B cell (primary cell): ENCODE measurements around the gene PPP1R3D. TPM values are rescaled to one million over a fixed set of nuclear protein-coding genes. Genes with fewer than 3 reads are reported as not detected.

Experiments used
- ATAC-seq: fragments of 200-7000 bp; cut with Tn5 transposase; one replicate; pipeline ENCODE4 v1.10.0; 2021; ENCODE audit warnings: low read depth, mild to moderate bottlenecking, moderate number of reproducible peaks, moderate library complexity
- CTCF ChIA-PET: fragments of 350-600 bp; sonication (Branson Sonifier 250); formaldehyde crosslinking; loops from one replicate; lab custom pipeline; 2021; ENCODE audit warnings: antibody characterized with exemption, inconsistent platforms; lab: Charles Lee
- POLR2A ChIA-PET: fragments of 350-600 bp; sonication (Branson Sonifier 250); formaldehyde crosslinking; loops from one replicate; lab custom pipeline; 2021; ENCODE audit warnings: antibody characterized with exemption; lab: Charles Lee
- DNase-seq: peaks from one replicate; pipeline ENCODE4 v3.0.0; 2013
- H2AFZ ChIP-seq: 2 replicates; pipeline ENCODE4 v1.6.1; 2012; ENCODE audit warnings: mild to moderate bottlenecking, low read depth, low read length; ENCODE audit not compliant: insufficient read depth, poor library complexity, severe bottlenecking
- H3K27ac ChIP-seq, 2 donors: 1 replicate in 1 of 2; 2 replicates in 1 of 2; pipeline ENCODE4 v1.5.1; 2012 to 2013; ENCODE audit warnings: low read length in 2 of 2, mild to moderate bottlenecking in 2 of 2, moderate library complexity in 1 of 2
- H3K27me3 ChIP-seq, 4 experiments: fragments of 200-600 bp in 1 of 4; sonication (generic) in 1 of 4; replicated peaks in 1 of 4; 1 replicate in 2 of 4; 2 replicates in 2 of 4; pipeline versions ENCODE4 v1.6.1 to v1.7.0; 2013 to 2016; ENCODE audit warnings: low read length in 3 of 4, mild to moderate bottlenecking in 2 of 4, mixed read lengths in 1 of 4, moderate library complexity in 1 of 4; ENCODE audit not compliant: insufficient read depth in 4 of 4, control insufficient read depth in 3 of 4; ENCODE audit errors: control extremely low read depth in 1 of 4
- H3K36me3 ChIP-seq, 2 experiments: replicated peaks in 1 of 2; 1 replicate in 1 of 2; 2 replicates in 1 of 2; pipeline versions ENCODE4 v1.6.1 to v1.7.1; 2013; ENCODE audit warnings: low read length in 1 of 2; ENCODE audit not compliant: insufficient read depth in 2 of 2, control insufficient read depth in 1 of 2; ENCODE audit errors: control extremely low read depth in 1 of 2, extremely low read depth in 1 of 2
- H3K4me1 ChIP-seq, 2 donors: fragments of 200-600 bp in 1 of 2; sonication (generic) in 1 of 2; 1 replicate in 1 of 2; 2 replicates in 1 of 2; pipeline versions ENCODE4 v1.5.1 to v1.6.1; 2013 to 2017; ENCODE audit warnings: low read length in 2 of 2; ENCODE audit not compliant: control insufficient read depth in 2 of 2, insufficient read depth in 2 of 2
- H3K4me2 ChIP-seq: replicated peaks from 2 replicates; pipeline ENCODE3; 2012; ENCODE audit warnings: mild to moderate bottlenecking, low read depth, low read length; ENCODE audit not compliant: poor library complexity, severe bottlenecking
- H3K4me3 ChIP-seq, 5 experiments: fragments of 200-600 bp in 1 of 5; sonication (generic) in 1 of 5; 1 replicate in 3 of 5; 2 replicates in 2 of 5; pipeline versions ENCODE4 v1.5.1 to v1.7.0; 2011 to 2016; ENCODE audit warnings: low read length in 4 of 5, mild to moderate bottlenecking in 4 of 5, low read depth in 2 of 5, control low read depth in 1 of 5, moderate library complexity in 1 of 5; ENCODE audit not compliant: insufficient read depth in 1 of 5; ENCODE audit errors: control extremely low read depth in 1 of 5, extremely low read depth in 1 of 5
- H3K79me2 ChIP-seq: fragments of 200-600 bp; sonication (generic); one replicate; pipeline ENCODE4 v1.6.0; 2016; ENCODE audit warnings: low read length; ENCODE audit not compliant: control insufficient read depth, insufficient read depth
- H3K9ac ChIP-seq: fragments of 200-600 bp; sonication (generic); 2 replicates; pipeline ENCODE4 v1.6.1; 2017; ENCODE audit warnings: mild to moderate bottlenecking, low read length, moderate library complexity
- H3K9me3 ChIP-seq, 3 donors: one replicate each; pipeline versions ENCODE4 v1.6.1 to v1.7.1; 2013; ENCODE audit warnings: low read length in 2 of 3; ENCODE audit not compliant: control insufficient read depth in 2 of 3, insufficient read depth in 1 of 3; ENCODE audit errors: control extremely low read depth in 1 of 3
- H4K20me1 ChIP-seq: 2 replicates; pipeline ENCODE4 v1.6.0; 2012; ENCODE audit warnings: mild to moderate bottlenecking, low read length; ENCODE audit not compliant: insufficient read depth, control insufficient read depth, poor library complexity, severe bottlenecking
- H3K27ac Mint-ChIP-seq: one replicate; pipeline ENCODE4 v1.8.0; 2021; ENCODE audit warnings: mixed read lengths
- H3K27me3 Mint-ChIP-seq: one replicate; pipeline ENCODE4 v1.8.0; 2021; ENCODE audit warnings: mixed read lengths
- H3K4me1 Mint-ChIP-seq: one replicate; pipeline ENCODE4 v1.8.0; 2021; ENCODE audit warnings: mixed read lengths
- H3K4me3 Mint-ChIP-seq: one replicate; pipeline ENCODE4 v1.8.0; 2021; ENCODE audit warnings: mixed read lengths
- H3K9me3 Mint-ChIP-seq: one replicate; pipeline ENCODE4 v1.8.0; 2022; ENCODE audit warnings: mixed read lengths; ENCODE audit not compliant: insufficient read depth
- CTCF ChIP-seq: fragments of 200-600 bp; IDR thresholded peaks from one replicate; pipeline ENCODE4 v1.8.0; 2022; ENCODE audit warnings: antibody characterized with exemption, mild to moderate bottlenecking
- EZH2 ChIP-seq: IDR thresholded peaks from 2 replicates; pipeline ENCODE4 v1.6.1; 2012; ENCODE audit warnings: borderline replicate concordance, low read depth, mild to moderate bottlenecking, moderate library complexity, low read length; ENCODE audit not compliant: insufficient read depth, poor library complexity, severe bottlenecking
- WGBS: methylation state at CpG from one replicate; pipeline ENCODE4 v1.1.5; 2013; ENCODE audit warnings: missing lambda C conversion rate; ENCODE audit not compliant: insufficient coverage; 5-methylcytosine and 5-hydroxymethylcytosine counted together
- intact Hi-C: fragments of 100-400 bp; cut with micrococcal nuclease; formaldehyde crosslinking; loops from one replicate; pipeline ENCODE4 v1.10.0; 2022
- polyA plus RNA-seq: library from polyadenylated mRNA; depleted of rRNA; stranded (reverse); fragments of >200 nt; gene quantifications from 2 replicates; pipeline ENCODE4 v1.2.3, GENCODE V29; 2012
- total RNA-seq, 2 donors: library from RNA; stranded (reverse); fragments of 120-200 nt in 1 of 2; gene quantifications; 1 replicate in 1 of 2; 2 replicates in 1 of 2; pipeline versions ENCODE4 v1.2.3 to v1.2.4, GENCODE V29; 2013 to 2022

Gene PPP1R3D
- total and polyA plus RNA-seq, 2 donors (not counting 1 experiment from before 2014, with no cell fraction given) = 1.2 to 13.6 TPM

DNA sequence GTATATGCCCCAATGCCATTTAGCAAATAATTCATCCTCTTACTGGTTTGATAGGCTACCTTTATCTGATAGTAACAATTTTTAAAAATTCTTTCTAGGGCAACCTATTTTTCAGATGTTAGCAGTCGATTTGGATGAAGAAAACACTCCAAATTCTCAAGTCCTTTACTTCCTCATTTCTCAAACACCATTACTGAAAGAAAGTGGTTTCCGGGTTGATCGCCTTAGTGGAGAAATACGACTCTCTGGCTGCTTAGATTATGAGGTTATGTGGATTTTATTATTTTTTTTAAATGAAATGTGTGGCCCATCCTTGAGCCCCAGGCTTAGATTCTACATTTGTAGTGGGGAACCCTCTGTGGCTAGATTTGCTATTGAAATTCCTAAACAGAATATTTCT, 44.4 kb upstream of the PPP1R3D start:
- CTCF ChIA-PET = no interaction called here
- Mint-ChIP-seq H3K4me1 (peaks cover 9% of the 10 kb centered on the region), H3K9me3 (no peaks in the 10 kb centered on the region), H3K27me3 (no peaks in the 10 kb centered on the region), H3K4me3 (no peak overlapping the region), H3K27ac (no peak overlapping the region)
- Histone ChIP-seq H3K4me2 (peak overlapping the region; percentile 31), H3K4me3 (peak overlapping the region in 1 of 5 experiments; percentile 19), H3K27ac (no peak overlapping the region), H4K20me1 (no peaks in the 10 kb centered on the region), H3K79me2 (no peaks in the 10 kb centered on the region), H3K9me3 (no peaks in the 10 kb centered on the region), H3K36me3 (no peaks in the 10 kb centered on the region), H2AFZ (peak overlapping the region; percentile 70), H3K4me1 (peaks cover 4 to 9% of the 10 kb centered on the region in 2 donors), H3K27me3 (no peaks in the 10 kb centered on the region), H3K9ac (no peak overlapping the region)
- peak; percentile 29 for DNase-seq
- ATAC-seq = no peak
- TF ChIP-seq CTCF = no peak
- POLR2A ChIA-PET = no interaction called here
- WGBS = no CpG with 5 or more reads among the region's 4 CpGs
- intact Hi-C loops = no loop called here

GRCh38 chr20:59983076-59983475, 43.0 kb upstream of the PPP1R3D start:
- CTCF ChIA-PET = no interaction called here
- TF ChIP-seq CTCF (no peak), EZH2 (no peak)

More at GRCh38 chr20:59983076-59983475, 43.0 kb upstream of the PPP1R3D start:
- H3K27ac Mint-ChIP-seq = no peak overlapping the region
- no peaks in the 10 kb centered on the region for H3K9me3 Mint-ChIP-seq
- 97% methylated on average over 5 of the region's 9 CpGs for WGBS
- no peak overlapping the region for H3K4me3 Mint-ChIP-seq
- Histone ChIP-seq H3K4me2 (no peak overlapping the region), H2AFZ (no peak overlapping the region), H3K9ac (no peak overlapping the region), H3K27me3 (no peaks in the 10 kb centered on the region), H3K27ac (no peak overlapping the region), H3K79me2 (no peaks in the 10 kb centered on the region), H3K4me3 (no peak overlapping the region), H3K36me3 (no peaks in the 10 kb centered on the region), H4K20me1 (no peaks in the 10 kb centered on the region), H3K4me1 (peaks cover 4 to 9% of the 10 kb centered on the region in 2 donors), H3K9me3 (no peaks in the 10 kb centered on the region)
- H3K27me3 Mint-ChIP-seq = no peaks in the 10 kb centered on the region
- DNase-seq (no peak), ATAC-seq (no peak)
- POLR2A ChIA-PET = no interaction called here
- peaks cover 9% of the 10 kb centered on the region for H3K4me1 Mint-ChIP-seq
- intact Hi-C loops = no loop called here
